ENCODE measurements around the gene KCNMA1.

KCNMA1 gene

GRCh38 chr10:77085344-77085743, 552.3 kb downstream of the KCNMA1 start:
- DNase-seq: no peak

- DNase-seq: no peak
Observed at GRCh38 chr10:77084431-77085144, 553.0 kb downstream of the KCNMA1 start.

- DNase-seq: no peak
Observed at GRCh38 chr10:77082601-77083252, 554.9 kb downstream of the KCNMA1 start.

GRCh38 chr10:77081481-77081891, 556.1 kb downstream of the KCNMA1 start:
- no peak for DNase-seq

GRCh38 chr10:77080361-77081027, 557.1 kb downstream of the KCNMA1 start:
- no peak for DNase-seq

- DNase-seq: no peak
Observed at GRCh38 chr10:77079592-77080300, 557.9 kb downstream of the KCNMA1 start.

GRCh38 chr10:77077316-77077945, 560.2 kb downstream of the KCNMA1 start:
- DNase-seq: no peak

- DNase-seq: no peak
Observed at GRCh38 chr10:77075926-77076325, 561.7 kb downstream of the KCNMA1 start.

GRCh38 chr10:77074104-77074624, 563.4 kb downstream of the KCNMA1 start:
- DNase-seq: no peak

- DNase-seq: no peak
Observed at GRCh38 chr10:77073663-77073960, 564.0 kb downstream of the KCNMA1 start.

GRCh38 chr10:77072836-77073662, 564.6 kb downstream of the KCNMA1 start:
- DNase-seq: no peak

GRCh38 chr10:77072361-77072835, 565.2 kb downstream of the KCNMA1 start:
- no peak for DNase-seq

GRCh38 chr10:77071956-77072355, 565.7 kb downstream of the KCNMA1 start:
- no peak for DNase-seq

- DNase-seq: no peak
Observed at GRCh38 chr10:77071001-77071511, 566.6 kb downstream of the KCNMA1 start.

- DNase-seq: no peak
Observed at GRCh38 chr10:77070346-77070745, 567.3 kb downstream of the KCNMA1 start.

- no peak for DNase-seq
Observed at GRCh38 chr10:77068969-77069368, 568.6 kb downstream of the KCNMA1 start.

GRCh38 chr10:77068272-77068671, 569.3 kb downstream of the KCNMA1 start:
- no peak for DNase-seq

- no peak for DNase-seq
Observed at GRCh38 chr10:77062381-77062780, 575.2 kb downstream of the KCNMA1 start.

- DNase-seq: no peak
Observed at GRCh38 chr10:77060913-77061312, 576.7 kb downstream of the KCNMA1 start.

GRCh38 chr10:77056650-77057049, 581.0 kb downstream of the KCNMA1 start:
- no peak for DNase-seq

GRCh38 chr10:77052593-77052992, 585.0 kb downstream of the KCNMA1 start:
- no peak for DNase-seq

- no peak for DNase-seq
Observed at GRCh38 chr10:77051837-77052236, 585.8 kb downstream of the KCNMA1 start.

All from activated CD4-positive, alpha-beta T cell treated with anti-CD3 and anti-CD28 coated beads for 4 hours (primary cell).